HG02840 (cell line): ENCODE results near the gene BARX2.

Experiments used
- ATAC-seq: cut with Tn5 transposase; IDR thresholded peaks from one replicate; pipeline ENCODE4 v1.9.1; 2021; ENCODE audit warnings: mild to moderate bottlenecking, moderate library complexity, moderate number of reproducible peaks; ENCODE audit not compliant: unreplicated experiment, low FRiP score

Gene BARX2

DNA sequence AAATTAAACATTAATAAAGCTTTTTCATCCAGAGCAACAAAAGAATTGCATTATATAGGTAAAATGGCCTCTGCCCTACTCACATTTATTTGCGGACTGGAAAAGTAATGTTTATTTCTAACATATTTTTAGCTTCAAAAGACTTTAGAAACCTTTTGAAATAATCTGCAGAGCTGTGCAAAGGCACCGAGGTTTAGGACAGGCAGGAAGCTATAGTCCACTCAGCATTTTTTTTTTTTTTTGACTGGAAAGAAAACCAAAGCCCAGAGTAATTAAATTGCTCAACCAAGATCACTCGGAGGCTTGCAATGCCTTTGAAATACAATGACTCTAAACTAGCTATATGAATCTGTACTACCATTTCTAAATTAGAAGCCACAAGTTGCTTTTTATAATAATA, 19.1 kb downstream of the BARX2 start:
- no peak for ATAC-seq

DNA sequence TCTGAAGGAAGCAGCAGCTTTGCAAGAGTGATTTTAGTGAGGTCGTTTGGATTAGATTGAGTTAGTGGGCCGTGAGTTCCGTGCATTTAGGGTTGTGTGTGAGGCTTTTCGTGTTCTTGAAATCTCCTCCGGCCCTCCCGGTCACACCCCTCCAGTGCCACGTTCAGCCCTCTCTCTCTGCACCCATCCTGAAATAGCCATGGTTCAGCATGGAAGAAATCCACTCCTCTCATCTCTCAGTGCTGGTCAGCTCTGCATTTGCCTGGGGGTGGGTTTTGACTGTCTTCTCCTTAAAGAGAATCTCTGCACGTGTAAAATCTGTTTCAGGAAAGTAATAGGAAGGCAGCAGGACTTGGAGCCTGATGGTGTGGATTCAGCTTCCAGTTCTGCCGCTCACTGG, 19.8 kb downstream of the BARX2 start:
- ATAC-seq = no peak

DNA sequence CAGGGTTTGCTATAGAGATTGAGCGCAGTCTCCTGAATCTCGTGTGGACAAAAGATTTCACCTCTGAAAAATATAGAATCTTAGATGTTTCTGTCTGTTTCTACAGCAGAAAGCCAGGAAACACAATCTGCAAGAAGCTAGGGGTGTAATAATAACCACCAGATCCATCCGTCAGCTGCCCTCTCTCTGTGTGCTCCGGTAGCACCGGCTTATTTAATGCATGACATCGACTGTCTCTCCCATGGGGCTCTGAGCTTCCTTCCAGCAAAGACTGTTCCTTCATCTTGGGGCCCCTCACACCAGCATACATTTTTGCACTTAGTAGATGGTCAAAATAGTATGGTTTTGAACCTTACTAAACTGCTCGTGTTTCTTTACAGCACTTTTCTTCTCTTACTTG, 20.2 kb downstream of the BARX2 start:
- ATAC-seq = no peak

DNA sequence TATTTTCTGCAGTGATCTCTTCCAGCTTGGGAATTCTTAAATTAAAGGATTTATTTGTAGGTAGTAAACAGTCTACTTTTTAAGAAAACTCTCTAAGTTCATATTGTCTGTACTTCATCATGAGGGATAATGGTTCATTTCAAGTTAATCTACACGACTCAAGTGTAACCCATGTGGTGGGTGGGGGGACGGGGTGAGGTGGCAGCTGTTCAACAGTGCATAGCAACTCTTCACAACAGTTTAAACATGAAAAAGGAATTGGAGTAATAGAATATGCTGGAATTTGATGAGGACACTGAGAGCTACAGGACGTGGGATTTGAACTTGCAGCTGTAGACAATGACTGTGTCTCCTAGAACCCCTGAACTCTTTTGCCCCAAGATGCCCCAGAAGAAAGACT, 20.8 kb downstream of the BARX2 start:
- ATAC-seq = no peak

DNA sequence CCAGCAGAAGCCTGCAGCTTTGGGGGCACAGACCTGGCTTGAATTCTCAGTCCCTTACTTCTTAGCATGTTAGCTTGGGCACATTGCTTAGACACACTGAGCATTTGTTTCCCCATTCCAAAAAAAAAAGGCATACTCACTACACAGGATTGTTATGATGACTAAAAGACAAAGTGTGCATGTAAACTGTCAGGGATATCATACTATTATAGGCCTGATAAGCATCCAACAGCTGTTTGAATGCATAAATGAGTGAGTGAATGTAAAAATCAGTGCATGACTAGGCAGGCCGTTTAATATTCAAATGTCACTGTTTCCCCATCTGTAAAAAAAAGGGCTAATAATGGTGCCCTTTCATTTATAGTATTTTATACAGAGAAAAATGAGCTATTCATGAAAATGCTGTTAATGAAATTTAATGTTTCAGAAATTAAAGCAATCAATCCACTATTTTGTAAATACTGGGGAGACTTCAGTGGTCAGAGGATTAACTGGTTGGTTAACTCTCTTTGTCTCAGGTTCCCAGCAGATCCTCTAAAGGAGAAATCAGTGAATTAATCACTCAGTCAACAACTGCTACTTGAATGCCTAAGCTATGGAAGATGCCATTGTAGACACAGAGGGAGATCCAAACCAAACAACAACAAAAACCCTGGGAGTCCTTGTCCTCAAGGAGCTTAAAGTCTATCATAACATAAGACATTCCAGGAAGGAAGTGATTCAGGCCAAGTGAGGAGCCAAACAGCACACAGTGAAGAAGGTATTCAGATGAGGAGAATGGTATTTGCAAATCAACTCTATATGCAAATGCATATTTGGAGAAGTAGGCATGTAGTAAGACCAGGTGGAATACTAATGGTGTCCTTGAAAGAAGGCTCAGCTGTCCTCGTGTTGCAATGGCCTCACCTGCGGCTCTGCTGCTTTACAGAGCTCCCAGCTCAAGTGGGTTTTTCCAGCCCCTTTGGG, 26.8 kb downstream of the BARX2 start:
- no peak for ATAC-seq

DNA sequence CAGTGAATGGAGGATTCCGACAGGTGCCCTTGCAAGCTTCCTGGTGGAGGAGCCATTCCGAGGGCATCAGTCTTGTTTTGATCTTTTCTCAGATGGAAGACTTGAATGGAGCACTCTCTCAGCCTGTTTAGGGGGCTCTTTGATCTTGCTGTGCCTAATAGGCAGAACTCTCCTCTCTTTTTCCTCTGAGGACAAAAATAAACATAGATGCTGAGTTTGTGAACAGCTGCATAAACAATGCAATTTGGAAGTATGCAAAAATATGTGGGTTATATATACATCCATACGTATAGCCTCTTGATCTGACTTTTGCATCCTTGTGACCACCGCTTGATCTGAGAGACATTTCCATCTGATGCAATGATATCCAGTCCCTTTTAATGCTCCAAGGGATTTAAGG, 29.1 kb downstream of the BARX2 start:
- ATAC-seq = no peak

DNA sequence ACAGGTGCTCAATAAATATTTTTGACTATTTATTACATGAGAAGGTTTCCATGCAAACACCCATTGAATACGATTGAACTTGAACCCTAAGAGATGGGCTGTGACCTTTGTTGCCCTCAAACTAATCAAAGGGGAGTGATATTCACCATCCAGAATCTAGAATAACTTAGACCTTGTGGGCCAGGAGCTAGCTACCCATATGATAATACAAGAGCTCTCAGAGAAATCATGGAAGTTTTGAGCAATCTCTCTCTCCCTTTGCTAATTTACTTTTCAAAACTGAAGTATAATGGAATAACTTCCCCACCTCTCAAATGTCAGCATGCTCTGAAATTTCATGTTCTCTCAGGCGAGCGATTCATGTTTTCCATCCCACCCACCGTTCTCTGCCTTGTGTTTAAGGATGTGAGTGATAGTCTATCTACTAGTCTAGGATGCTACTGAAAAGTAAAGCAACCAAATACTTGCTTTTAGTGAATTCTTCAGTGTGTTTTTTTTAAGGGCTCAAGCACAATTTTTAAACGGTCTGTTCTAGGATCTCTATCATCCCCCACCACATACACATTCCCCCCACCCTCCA, 33.3 kb downstream of the BARX2 start:
- ATAC-seq = no peak

DNA sequence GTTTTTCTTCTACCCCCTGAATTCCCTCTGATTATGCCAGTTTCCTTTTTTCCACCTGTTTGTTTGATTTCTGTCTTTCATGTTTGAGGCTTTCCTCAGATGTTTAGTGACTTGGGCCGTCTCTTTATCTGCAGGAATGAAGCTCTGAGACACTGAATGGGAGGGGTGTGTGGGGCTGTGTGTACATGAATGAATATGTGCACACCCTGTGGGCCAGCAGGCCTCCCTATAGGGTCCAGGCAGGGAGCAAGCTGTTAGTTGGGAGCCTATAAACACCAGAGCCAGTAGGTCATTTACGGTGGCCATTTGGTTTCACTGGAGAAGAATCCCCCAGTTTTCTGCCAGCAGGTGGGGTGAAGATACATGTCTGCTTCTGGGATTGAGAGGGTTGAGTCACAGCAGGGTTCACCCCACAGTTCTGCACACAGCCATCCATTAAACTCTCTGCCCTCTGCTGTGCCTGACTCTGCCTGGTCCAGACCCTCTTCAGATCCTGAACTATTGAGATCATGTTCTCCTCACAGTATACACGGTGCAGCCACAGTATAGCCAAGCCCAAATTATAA, 34.8 kb downstream of the BARX2 start:
- no peak for ATAC-seq

DNA sequence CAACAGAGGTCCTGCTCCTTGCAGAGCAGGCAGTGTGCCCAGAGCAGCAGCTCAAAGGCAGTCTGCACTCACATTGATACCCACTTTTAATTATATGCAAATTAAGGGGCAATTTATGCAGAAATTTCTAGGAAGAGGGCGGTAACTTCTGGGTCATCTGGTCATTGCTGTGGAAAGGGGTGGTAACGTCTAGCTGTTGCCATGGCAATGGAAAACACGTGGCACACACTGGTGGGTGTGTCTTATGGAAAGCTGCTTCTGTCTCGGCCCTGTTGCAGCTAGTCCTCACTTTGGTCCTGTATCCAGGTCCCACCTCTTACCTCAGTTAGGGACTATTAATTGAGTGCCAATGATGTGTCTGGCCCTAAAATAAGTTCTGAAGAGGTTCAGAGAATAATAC, 36.8 kb downstream of the BARX2 start:
- ATAC-seq = no peak

DNA sequence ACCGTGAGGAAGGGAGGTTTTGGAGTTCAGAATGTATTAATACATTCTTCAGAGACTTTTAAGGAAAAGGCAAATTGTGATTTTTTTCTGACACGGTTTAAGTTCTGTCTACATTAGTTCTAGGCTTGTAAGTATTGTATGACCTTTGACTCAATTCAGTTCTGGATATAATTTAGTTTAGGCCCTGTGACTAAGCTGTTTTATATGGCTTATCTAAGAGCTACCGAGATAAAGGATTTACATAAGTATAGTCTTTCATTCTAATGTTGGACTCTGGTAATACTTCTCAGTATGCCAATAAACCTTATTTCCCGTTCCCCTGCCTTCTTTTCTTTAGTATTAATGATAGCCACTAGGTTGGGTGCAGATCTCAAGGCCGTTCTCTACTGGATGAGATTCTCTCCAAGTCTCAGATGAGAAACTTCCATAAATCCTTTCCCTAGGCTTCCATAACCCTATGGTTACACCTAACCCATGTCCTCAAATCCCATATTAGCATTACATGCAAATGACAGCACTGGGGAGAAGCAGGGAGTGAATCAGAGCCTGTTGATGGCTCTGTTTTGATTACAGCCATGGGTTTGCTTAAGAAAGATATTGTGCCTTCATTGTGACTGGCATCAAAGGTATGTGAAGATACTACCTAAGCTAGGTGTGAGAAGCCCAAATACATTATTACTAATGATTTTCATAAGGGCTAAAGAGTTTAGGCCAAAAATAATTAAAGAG, 38.7 kb downstream of the BARX2 start:
- ATAC-seq = no peak

DNA sequence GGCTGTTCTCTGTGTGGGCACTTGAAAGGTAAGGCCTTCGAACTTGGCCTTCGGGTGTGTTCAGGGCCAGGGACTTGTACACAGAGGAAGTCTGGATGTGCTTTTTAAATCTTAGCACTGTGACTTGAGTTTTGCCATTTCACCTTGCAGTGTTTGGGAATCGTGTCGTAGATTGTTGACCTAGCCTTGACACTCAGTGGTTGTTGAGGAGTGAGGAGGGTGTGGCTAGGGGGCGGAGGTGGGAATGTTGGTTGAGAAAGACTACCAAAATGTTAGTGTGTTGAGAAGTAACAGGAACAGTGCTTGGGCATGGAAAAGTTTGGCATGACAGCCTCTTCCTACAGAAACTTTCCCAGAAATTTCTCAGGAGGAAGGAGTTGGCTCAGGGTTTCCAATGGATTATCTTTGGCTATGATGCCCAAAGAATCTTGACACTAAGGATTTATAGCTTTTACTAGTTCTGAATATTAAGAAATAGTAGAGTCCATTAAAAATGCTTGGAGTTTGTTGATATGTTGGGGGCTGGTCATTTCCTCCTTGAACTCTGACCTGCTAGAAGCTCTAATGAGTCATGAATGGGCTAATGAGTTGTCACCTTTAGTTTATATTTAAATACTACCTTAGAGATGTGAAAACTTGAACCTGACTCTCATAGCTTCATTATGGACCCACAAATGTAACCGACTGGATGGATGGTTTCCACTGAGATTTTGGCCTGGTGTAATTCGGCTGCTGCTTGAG, 40.6 kb downstream of the BARX2 start:
- no peak for ATAC-seq

DNA sequence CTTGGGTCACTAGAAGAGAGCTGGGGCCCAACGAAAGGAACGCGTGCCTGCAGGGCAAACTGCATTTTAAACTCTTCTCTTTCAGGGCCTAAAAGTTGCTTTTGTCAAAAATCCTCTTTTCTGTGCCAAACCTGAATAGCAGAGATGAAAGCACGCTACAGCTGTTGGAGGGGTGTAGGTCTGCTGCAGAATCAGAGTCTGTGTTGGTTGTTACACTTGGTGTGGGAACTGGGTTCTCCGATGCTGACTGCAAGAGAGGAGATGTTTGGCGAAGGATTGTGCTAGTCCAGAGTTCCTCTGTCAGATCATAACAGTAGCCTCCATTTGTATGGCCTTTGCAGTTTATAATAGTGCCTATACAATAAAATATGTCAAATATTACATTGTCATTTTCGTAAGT, 41.8 kb downstream of the BARX2 start:
- no peak for ATAC-seq

DNA sequence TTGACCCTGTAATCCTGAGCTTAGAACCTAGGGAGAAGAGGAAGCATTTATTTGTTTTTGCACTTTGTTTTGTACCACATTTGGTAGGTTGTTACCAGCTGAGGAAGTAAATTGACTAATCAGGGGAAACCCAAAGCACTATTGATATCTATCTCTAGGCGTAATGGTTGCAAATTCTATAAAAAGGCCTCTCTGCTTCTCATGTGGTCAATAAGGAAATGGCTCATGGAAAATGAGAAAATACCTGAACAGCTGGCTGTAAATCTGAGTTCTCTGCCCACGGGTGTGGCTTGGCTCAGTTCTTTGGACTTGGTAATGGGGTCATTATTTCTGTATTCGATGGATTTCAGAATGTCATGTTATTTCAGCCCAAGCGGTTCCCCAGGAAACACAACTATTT, 42.4 kb downstream of the BARX2 start:
- ATAC-seq = no peak

DNA sequence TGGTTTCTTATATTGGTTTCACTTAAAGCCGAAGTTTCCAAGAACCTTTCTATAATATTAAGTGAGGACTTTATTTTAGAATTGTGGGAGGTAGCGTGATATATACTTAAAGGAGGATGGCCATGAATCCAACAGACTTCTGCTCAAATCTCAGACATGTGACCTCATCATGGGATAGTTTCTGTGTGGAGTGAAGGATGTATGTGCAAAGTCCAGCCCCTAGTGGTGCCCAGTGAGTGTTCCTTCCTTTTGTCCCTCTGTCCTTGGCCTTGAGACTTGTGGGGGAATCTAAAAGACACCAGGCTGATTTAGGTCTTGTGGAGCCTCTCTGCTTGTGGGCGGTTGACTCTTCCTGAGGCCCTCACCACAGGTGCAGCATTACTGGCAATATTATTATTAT, 43.7 kb downstream of the BARX2 start:
- no peak for ATAC-seq

DNA sequence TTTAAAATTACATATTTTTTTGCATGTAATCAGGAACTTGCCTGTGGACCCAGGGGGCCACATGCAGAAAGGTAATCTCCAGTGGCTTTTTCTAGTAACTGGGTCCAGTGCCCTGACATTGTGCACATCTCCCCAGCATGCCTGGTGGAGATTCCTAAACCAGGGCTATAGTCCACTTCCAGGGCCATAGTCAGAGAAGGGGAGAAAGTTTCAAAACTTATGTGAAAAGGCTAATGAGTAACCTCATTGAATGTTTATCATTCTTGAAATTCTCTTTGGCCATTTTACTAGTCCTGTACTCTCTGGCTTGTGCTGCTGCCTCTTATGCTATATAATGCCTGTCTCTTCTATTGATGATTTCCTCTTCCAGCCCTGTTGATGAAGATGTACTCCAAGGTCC, 47.8 kb downstream of the BARX2 start:
- ATAC-seq = no peak

DNA sequence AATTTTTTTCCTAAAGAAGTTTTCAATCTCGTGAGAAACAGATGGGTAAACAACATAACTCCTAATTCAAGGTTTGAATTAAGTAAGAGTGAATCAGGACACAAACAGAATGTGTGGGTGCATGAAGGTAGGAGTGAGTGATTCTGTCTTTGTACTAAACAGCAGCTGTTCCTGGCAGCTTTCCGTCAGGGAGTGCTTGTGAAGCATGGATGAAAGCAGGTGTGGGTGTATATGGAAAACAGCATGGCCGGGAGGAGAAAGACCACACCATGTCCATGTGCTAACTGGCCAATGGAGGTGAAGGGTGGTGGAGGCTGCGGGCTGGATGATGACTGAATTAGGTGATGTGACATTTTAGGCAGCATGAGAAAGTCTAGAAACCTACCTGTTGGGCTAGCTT, 49.6 kb downstream of the BARX2 start:
- no peak for ATAC-seq

DNA sequence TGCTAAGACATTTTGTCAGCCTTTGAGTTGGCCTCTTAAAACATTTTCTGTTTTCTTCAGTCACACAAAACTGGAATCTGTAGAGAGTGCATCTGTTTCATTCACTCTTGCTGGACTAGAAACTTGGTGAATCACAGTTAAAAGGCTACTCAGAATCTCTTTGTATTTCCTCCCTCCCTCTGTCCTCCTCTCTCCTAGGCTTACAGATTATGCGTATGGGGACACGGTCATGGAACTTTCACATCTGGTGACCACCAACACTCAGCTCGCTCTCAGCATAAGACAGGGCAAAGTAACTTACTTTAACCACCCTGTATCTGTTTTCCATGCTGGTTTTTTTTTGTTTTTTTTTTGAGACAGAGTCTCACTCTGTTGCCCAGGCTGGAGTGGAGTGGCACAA, 50.4 kb downstream of the BARX2 start:
- no peak for ATAC-seq

DNA sequence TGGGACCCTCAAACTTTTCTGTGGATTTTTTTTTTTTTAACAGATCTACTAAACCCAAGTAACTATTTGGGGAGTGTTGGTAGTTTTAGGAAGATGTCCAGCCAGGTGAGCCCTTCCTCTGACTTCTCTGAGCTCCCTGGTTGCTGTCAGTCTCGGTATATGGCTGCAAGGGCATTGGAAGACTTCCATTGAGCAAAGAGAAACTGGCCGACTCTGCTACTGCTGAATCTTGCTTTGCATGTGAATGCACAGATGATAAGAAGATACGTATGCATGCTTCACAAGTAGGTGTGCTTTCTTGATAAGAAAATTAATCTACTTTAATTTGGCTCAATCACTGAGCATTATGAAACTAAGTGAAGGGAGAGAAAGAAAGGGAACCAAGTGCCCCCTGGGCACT, 51.1 kb downstream of the BARX2 start:
- no peak for ATAC-seq

DNA sequence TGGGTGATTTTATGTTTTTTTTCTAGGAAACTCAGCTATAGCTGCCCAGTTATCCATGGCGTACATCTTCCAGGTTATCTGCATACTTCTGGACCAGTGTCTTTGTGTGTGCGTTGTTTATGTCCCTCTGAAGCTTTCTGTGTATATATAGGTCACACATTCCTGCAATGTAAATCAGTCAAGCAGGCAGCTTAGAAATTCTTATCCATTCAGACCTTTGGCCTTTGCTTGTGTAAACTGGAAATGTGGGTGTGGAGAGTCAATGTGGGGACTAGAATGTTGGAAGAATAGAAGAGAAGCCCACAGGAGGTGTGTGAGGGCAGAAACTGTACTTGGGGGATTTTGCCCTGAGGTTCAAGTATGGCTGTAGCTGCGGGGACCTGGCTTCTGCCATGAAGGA, 51.7 kb downstream of the BARX2 start:
- no peak for ATAC-seq

DNA sequence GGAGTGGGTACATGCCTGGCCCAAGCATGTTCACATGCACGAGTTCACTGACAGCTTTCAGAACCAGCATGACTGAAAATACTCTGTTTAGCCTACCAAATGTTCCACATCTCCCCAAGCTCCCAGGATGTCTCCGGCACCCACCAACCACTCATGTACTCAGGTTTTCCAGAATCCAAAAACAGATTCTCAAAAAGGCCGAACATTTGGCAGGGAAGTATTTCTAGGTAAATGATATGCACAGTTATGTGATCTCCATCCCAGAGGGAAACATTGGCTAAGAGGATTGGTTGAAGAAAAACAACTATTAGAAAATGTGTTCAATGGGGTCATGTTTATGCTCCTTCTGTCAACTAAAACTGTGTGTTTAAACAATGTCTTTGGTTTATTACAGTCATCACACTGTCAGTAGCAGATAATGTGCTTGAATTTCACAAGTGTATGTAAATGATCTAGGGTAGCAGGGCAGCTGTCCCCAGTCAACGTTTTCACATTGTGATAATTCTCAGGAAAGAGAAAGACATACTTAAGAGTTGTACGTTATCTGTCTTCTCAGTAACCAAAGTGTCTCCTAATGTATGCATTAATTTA, 52.3 kb downstream of the BARX2 start:
- ATAC-seq = no peak
